NT2/D1 (cell line): ENCODE measurements around the gene RHBDL2.
"Not testable (repeated sequence)": the region's sequence is repeated elsewhere in the genome, so short reads cannot be mapped to it uniquely, and the experiment has no call there.

Experiments used
- SUZ12 ChIP-seq: IDR thresholded peaks from 2 replicates; pipeline ENCODE4 v1.6.1; 2011; ENCODE audit not compliant: insufficient read length, insufficient read depth; ENCODE audit errors: extremely low read depth
- YY1 ChIP-seq: IDR thresholded peaks from 2 replicates; pipeline ENCODE4 v1.6.1; 2011; ENCODE audit not compliant: insufficient read length, insufficient read depth
- ZNF274 ChIP-seq: IDR thresholded peaks from 2 replicates; pipeline ENCODE4 v1.6.1; 2011; ENCODE audit warnings: mild to moderate bottlenecking, low read depth, low read length

DNA sequence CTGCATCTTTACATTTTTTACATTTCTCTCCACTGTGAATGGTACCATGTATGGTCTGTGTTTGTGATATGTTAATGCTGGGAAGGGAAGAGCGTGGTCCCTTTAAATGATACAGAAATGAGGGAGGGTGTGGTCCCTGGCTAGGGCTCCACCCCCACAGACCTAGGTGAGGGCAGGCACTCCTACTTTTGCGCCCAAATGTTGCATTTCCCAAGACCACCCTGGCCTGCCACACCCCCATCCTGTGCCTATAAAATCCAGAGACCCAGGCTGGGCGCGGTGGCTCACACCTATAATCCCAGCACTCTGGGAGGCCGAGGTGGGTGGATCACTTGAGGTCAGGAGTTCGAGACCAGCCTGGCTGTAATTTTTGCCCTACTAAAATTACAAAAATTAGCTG lies 31.5 kb upstream of the RHBDL2 start:
- not testable (repeated sequence) for TF ChIP-seq ZNF274, SUZ12, YY1
